GM18508 (cell line): Measurements from ENCODE around the gene ADAMTS2.

Source experiments
- ATAC-seq: cut with Tn5 transposase; IDR thresholded peaks from one replicate; pipeline ENCODE4 v1.9.1; 2021; ENCODE audit warnings: moderate number of reproducible peaks; ENCODE audit not compliant: insufficient read depth, unreplicated experiment

ADAMTS2 gene

DNA sequence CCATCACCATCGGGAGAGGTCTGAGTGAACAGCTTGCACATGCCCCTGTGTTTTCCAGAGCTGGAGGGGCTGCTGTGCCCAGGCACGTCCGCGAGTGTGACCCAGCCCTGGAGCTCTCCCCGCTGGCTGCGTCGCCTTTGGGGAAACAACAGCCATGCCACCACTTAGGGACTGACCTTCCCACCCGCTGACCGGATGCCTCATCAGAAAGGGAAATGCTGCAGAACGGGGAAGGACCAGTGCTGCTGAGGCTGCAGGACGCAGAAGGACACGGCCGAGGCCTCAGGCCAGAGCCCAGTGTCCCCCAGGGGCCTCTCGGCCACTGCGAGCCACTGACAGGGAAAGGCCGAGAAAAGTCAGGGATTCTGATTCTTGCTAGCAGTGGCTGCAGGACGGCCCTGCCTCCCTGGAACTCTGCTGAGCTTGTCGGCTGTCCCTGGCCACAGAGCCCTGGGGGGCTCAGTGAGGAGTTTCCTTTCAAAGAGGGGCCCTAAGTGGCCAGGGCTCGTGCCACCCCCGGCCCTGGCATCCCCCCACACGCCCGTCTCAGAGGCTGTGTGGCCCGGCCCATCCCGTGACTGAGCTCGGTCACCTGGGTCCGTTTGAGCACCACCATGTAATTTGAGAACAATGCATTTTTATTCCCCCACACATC, 154.3 kb downstream of the ADAMTS2 start:
- ATAC-seq, result no peak

GRCh38 chr5:179188636-179189035, 156.6 kb downstream of the ADAMTS2 start:
- no peak for ATAC-seq

GRCh38 chr5:179187681-179188575, 157.3 kb downstream of the ADAMTS2 start:
- no peak for ATAC-seq

GRCh38 chr5:179187229-179187678, 158.0 kb downstream of the ADAMTS2 start:
- ATAC-seq, result no peak

DNA sequence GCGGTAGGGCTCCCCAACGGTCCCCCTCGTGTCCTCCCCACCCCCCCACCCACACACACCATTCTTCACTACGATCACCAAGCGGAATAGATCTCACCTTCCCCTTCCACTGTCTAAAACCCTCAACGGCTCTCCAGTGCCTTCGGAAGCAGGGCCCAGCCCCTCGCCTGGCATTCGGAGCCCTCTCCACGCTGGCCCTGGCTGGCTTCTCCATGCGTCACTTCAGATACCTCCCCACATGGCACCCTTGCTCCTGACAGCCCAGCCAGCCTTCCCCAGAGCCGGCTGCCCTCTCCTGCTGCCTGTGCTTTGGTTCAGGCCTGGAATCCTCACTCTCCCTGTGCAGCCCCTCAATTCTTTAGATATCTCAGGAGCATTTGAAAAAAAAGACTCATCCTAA, 158.5 kb downstream of the ADAMTS2 start:
- no peak for ATAC-seq

DNA sequence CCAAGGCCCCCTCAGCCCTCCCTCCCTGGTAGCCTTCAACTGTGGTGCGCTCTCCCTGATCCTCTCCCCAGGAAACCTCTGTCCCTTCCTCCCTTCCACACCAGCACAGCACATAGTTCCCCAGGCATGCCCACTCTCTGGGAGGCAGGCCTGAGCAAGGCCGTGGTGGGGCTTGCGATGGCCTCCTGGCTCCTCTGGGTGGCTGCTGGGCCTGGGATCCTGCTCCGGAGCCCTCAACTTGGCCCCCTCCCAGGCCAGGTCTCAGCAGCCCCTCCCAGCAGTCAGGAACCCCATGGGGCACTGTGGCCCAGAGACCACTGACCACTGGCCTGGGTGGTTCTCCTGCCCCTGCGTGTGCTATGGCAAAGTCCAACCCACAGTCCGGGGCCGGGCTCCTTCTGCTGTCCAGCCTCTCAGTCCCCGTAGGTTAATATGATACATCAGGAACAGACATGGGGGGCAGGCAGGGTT, 159.3 kb downstream of the ADAMTS2 start:
- ATAC-seq, result no peak

GRCh38 chr5:179185256-179185940, 159.9 kb downstream of the ADAMTS2 start:
- ATAC-seq, result no peak

- no peak for ATAC-seq
These were observed 160.7 kb downstream of the ADAMTS2 start for GRCh38 chr5:179184521-179185050.

- ATAC-seq, result no peak
These were observed 161.8 kb downstream of the ADAMTS2 start for GRCh38 chr5:179183481-179183880.

- no peak for ATAC-seq
These were observed 162.7 kb downstream of the ADAMTS2 start for GRCh38 chr5:179182601-179183000.

GRCh38 chr5:179181988-179182387, 163.3 kb downstream of the ADAMTS2 start:
- no peak for ATAC-seq

GRCh38 chr5:179180921-179181645, 164.2 kb downstream of the ADAMTS2 start:
- ATAC-seq, result no peak

DNA sequence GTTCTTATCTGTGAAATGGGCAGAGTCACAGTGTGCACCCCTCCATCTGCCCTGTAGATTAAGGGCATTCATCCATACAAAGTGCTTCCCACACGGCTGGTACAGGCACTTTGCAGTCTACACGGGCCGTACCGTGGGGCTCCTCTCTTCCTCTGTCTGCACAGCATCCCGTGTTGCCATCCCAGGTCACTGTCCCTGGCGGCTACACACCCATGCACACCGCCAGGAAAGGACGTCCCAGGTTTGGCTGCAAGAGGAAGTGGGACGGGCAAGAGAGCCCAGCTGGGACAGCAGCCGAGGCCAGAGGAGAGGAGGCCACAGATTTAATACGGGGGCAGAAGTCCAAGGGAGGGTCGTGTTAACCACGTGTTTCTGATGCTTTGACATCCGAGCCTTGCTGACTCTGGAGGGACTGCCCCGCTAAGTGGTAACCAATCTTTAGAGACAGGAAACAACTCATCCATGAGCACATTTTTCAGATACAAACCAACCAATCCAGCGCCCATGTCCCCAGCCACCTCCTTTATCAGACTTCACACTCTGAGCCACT, 165.1 kb downstream of the ADAMTS2 start:
- ATAC-seq, result no peak

DNA sequence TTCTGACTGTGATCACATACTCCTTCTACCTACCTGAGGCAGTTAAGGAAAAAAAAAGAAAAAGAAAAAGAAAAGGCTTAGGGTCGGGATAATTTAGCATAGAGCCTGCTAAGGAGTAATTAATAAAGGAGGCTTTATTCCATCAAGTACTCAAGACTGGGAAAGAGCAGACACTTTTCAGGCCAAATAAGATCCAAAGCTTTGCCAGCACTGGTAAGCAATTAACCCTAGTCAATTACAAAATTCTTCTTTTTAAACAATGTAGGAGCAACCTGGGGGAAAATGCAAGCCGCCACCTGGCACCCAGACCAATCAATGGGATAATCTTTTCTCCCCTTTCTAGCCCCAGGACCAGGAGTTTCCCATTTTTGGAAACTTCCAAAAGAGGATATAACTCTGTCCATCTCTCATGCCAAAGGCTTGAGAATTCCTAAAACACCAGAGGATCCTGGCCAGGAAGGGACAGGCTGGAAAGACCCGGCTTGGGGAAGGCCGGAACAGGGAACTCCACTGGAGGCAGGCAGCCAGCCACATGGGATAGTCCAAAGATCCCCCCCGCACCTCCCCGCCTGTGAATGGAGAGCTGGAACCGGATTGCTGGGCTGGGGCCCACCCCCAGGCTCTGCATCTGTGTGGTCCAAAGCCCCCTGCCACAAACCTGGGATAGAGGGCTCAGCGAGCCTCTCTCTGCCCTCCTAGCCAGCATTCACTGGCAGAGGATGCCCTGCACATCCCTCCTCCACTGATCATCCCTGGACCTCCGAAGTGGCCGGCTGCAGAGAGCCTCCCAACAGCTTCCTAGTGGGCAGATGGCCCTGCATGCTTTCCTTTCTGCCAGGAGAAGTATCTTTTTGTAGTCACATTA, 167.3 kb downstream of the ADAMTS2 start:
- ATAC-seq, result no peak

DNA sequence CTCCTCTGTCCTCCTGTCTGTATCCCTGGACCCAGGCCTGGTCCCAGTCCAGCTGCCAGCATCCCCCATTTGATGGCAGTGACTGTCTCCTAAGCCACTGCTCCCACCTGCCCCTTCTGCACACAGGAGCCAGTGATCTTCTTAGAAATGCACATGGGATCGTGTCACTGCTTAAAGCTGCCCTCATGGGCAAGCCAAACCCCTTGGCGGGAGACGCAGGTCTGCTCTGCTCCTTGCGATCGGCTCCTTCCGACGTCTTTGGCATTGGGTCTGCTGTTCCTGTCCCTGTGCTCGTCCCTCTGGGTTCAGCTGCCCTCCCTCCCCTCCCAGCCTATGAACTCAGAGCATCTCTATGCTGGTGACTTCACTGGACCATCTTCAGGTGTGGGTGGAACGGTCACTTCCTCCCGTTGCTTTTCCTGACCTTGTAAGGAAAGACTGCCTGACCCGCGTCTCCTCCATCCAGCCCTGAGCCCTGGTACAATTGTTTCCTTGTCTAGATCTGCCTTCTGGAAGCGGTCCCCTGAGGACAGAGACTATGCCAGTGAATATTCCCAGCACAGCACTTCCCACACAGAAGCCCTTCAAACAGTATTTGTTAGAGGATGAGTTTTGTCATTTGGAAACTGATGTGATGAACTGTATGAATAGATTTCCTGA, 168.6 kb downstream of the ADAMTS2 start:
- ATAC-seq, result no peak

GRCh38 chr5:179176166-179176565, 169.1 kb downstream of the ADAMTS2 start:
- ATAC-seq, result no peak

GRCh38 chr5:179171816-179172745, 173.2 kb downstream of the ADAMTS2 start:
- no peak for ATAC-seq
